H9 (cell line): ENCODE results near the gene RCHY1. TPM values are rescaled to one million over a fixed set of nuclear protein-coding genes. Genes with fewer than 3 reads are reported as not detected.

ENCODE experiments used
- DNase-seq: peaks from one replicate; pipeline ENCODE4 v3.0.0-alpha.2; 2017
- H2AFZ ChIP-seq: one replicate; pipeline ENCODE4 v1.6.1; 2013; ENCODE audit warnings: mild to moderate bottlenecking, low read length, control low read depth, moderate library complexity
- H2AK5ac ChIP-seq: 2 replicates; pipeline ENCODE4 v1.6.1; 2013; ENCODE audit warnings: low read length, control low read depth, mixed read lengths; ENCODE audit not compliant: insufficient read length
- H2BK120ac ChIP-seq: one replicate; pipeline ENCODE4 v1.6.1; 2013; ENCODE audit warnings: low read depth, mild to moderate bottlenecking, low read length, control low read depth, inconsistent platforms; ENCODE audit not compliant: poor library complexity, severe bottlenecking
- H2BK12ac ChIP-seq: 2 replicates; pipeline ENCODE4 v1.6.1; 2013; ENCODE audit warnings: low read length, control low read depth, mixed read lengths, low read depth; ENCODE audit not compliant: insufficient read length
- H2BK15ac ChIP-seq: 2 replicates; pipeline ENCODE4 v1.6.1; 2013; ENCODE audit warnings: low read depth, low read length, control low read depth
- H2BK20ac ChIP-seq: one replicate; pipeline ENCODE4 v1.6.1; 2013; ENCODE audit warnings: low read depth, mild to moderate bottlenecking, low read length, control low read depth, inconsistent platforms; ENCODE audit not compliant: poor library complexity, severe bottlenecking
- H2BK5ac ChIP-seq: 2 replicates; pipeline ENCODE4 v1.6.1; 2013; ENCODE audit warnings: low read length, control low read depth, mixed read lengths; ENCODE audit not compliant: insufficient read length
- H3K14ac ChIP-seq: 2 replicates; pipeline ENCODE4 v1.6.1; 2013; ENCODE audit warnings: low read length, control low read depth; ENCODE audit not compliant: insufficient read depth
- H3K18ac ChIP-seq: 2 replicates; pipeline ENCODE4 v1.6.1; 2013; ENCODE audit warnings: low read depth, mild to moderate bottlenecking, mixed read lengths, low read length, control low read depth; ENCODE audit not compliant: insufficient read length
- H3K23ac ChIP-seq: 2 replicates; pipeline ENCODE4 v1.6.1; 2013; ENCODE audit warnings: low read length, control low read depth, mixed read lengths, low read depth; ENCODE audit not compliant: insufficient read length
- H3K23me2 ChIP-seq: 2 replicates; pipeline ENCODE4 v1.6.1; 2013; ENCODE audit warnings: low read depth, mild to moderate bottlenecking, mixed read lengths, low read length, control low read depth; ENCODE audit not compliant: insufficient read length, poor library complexity, severe bottlenecking
- H3K27ac ChIP-seq: 2 replicates; pipeline ENCODE4 v1.5.1; 2013; ENCODE audit warnings: low read length, control low read depth, mixed read lengths, low read depth; ENCODE audit not compliant: insufficient read length
- H3K27me3 ChIP-seq: 2 replicates; pipeline ENCODE4 v1.6.1; 2013; ENCODE audit warnings: low read length, control low read depth, inconsistent platforms; ENCODE audit not compliant: insufficient read depth
- H3K4ac ChIP-seq: 2 replicates; pipeline ENCODE4 v1.6.1; 2013; ENCODE audit warnings: low read depth, mild to moderate bottlenecking, control low read depth, inconsistent platforms, low read length, moderate library complexity
- H3K4me1 ChIP-seq: 2 replicates; pipeline ENCODE4 v1.6.1; 2013; ENCODE audit warnings: low read length, control low read depth, inconsistent platforms; ENCODE audit not compliant: insufficient read depth
- H3K4me2 ChIP-seq: 2 replicates; pipeline ENCODE4 v1.6.1; 2013; ENCODE audit warnings: low read length, control low read depth, mixed read lengths; ENCODE audit not compliant: insufficient read length, insufficient read depth
- H3K56ac ChIP-seq: 2 replicates; pipeline ENCODE4 v1.6.1; 2013; ENCODE audit warnings: low read depth, mild to moderate bottlenecking, mixed read lengths, low read length, control low read depth; ENCODE audit not compliant: insufficient read length
- H3K79me1 ChIP-seq: 2 replicates; pipeline ENCODE4 v1.6.1; 2013; ENCODE audit warnings: low read depth, mild to moderate bottlenecking, moderate library complexity, low read length, control low read depth, inconsistent platforms; ENCODE audit not compliant: insufficient read depth, poor library complexity, severe bottlenecking
- H3K79me2 ChIP-seq: 2 replicates; pipeline ENCODE4 v1.6.1; 2013; ENCODE audit warnings: low read length, control low read depth, inconsistent platforms; ENCODE audit not compliant: insufficient read depth
- H3K9ac ChIP-seq: 2 replicates; pipeline ENCODE4 v1.6.1; 2013; ENCODE audit warnings: low read length, control low read depth, mixed read lengths; ENCODE audit not compliant: insufficient read length; ENCODE audit errors: extremely low read depth
- H3K9me3 ChIP-seq: one replicate; pipeline ENCODE4 v1.6.1; 2013; ENCODE audit warnings: low read depth, low read length, inconsistent platforms; ENCODE audit not compliant: control insufficient read depth
- H3T11ph ChIP-seq: one replicate; pipeline ENCODE4 v1.6.1; 2013; ENCODE audit warnings: mild to moderate bottlenecking, low read length, control low read depth, inconsistent platforms
- H4K20me1 ChIP-seq: one replicate; pipeline ENCODE4 v1.6.1; 2013; ENCODE audit not compliant: control insufficient read depth, insufficient read length, insufficient read depth
- H4K5ac ChIP-seq: 2 replicates; pipeline ENCODE4 v1.6.1; 2013; ENCODE audit warnings: low read depth, mild to moderate bottlenecking, mixed read lengths, low read length, control low read depth; ENCODE audit not compliant: insufficient read length
- H4K8ac ChIP-seq: replicated peaks from 2 replicates; pipeline ENCODE4 v1.6.1; 2013; ENCODE audit warnings: low read length, control low read depth, mixed read lengths, low read depth; ENCODE audit not compliant: insufficient read length
- H4K91ac ChIP-seq: 2 replicates; pipeline ENCODE4 v1.6.1; 2013; ENCODE audit warnings: low read depth, mild to moderate bottlenecking, moderate library complexity, mixed read lengths, low read length, control low read depth; ENCODE audit not compliant: insufficient read length
- H3K27ac Mint-ChIP-seq, 3 experiments: 2 replicates in 2 of 3; 3 replicates in 1 of 3; pipeline ENCODE4 v1.8.0; 2020 to 2021; ENCODE audit warnings: mixed read lengths in 3 of 3, mild to moderate bottlenecking in 1 of 3, moderate library complexity in 1 of 3
- H3K27me3 Mint-ChIP-seq: 2 replicates; pipeline ENCODE4 v1.8.0; 2021; ENCODE audit warnings: low read depth, mild to moderate bottlenecking, moderate library complexity, mixed read lengths
- H3K36me3 Mint-ChIP-seq, 3 experiments: 2 replicates in 2 of 3; 3 replicates in 1 of 3; pipeline ENCODE4 v1.8.0; 2020 to 2021; ENCODE audit warnings: low read depth in 3 of 3, mixed read lengths in 3 of 3; ENCODE audit not compliant: insufficient read depth in 1 of 3
- H3K4me1 Mint-ChIP-seq, 2 experiments: 2 replicates each; pipeline ENCODE4 v1.8.0; 2020; ENCODE audit warnings: mixed read lengths in 2 of 2
- H3K4me3 Mint-ChIP-seq, 2 experiments: 2 replicates in 1 of 2; 3 replicates in 1 of 2; pipeline ENCODE4 v1.8.0; 2020 to 2021; ENCODE audit warnings: mild to moderate bottlenecking in 2 of 2, mixed read lengths in 2 of 2, moderate library complexity in 1 of 2
- H3K9me3 Mint-ChIP-seq, 2 experiments: 2 replicates in 1 of 2; 3 replicates in 1 of 2; pipeline ENCODE4 v1.8.0; 2020; ENCODE audit warnings: mild to moderate bottlenecking in 2 of 2, mixed read lengths in 2 of 2, moderate library complexity in 1 of 2
- total RNA-seq: library from RNA; stranded (reverse); gene quantifications from 2 replicates; pipeline ENCODE4 v1.2.1, GENCODE V29; 2021
- TF ChIP-seq, protein P1 (sequence below): fragments of 200-600 bp; sonication (generic); conservative IDR thresholded peaks from 3 replicates; pipeline ENCODE4 v1.8.0; 2021; ENCODE audit warnings: antibody characterized with exemption, mild to moderate bottlenecking

Gene RCHY1
- total RNA-seq, 1 experiment from 2014 or later = 47.9 TPM

DNA sequence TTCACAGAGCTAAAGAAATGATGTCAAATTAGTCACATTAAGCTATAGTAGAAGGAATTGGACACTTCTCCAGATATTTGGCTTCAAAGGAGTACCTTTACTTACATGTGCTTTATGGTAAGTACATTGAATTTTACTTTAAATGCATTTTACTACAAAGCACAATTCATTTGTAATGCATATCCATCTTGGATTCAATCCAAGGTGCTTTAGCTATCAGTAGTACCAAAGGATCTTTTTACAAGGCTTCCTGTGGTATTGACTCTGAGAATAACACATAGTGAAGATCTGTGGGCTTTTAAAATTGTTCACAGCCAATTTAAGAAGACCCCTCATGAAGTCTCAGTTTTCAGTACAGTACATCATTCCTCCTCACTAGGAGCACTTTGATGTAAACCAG, 13.3 kb upstream of the RCHY1 start:
- H3K9me3 ChIP-seq = no peaks in the 10 kb centered on the region
- H2BK5ac ChIP-seq = no peak overlapping the region
- H3K18ac ChIP-seq = no peak overlapping the region
- no peak overlapping the region for H3K4me3 Mint-ChIP-seq
- no peak overlapping the region for H3K4me2 ChIP-seq
- no peak overlapping the region for H3K4ac ChIP-seq
- H4K8ac ChIP-seq = no peak overlapping the region
- no peaks in the 10 kb centered on the region for H3K4me1 ChIP-seq
- H3K27ac ChIP-seq = no peak overlapping the region
- no peak overlapping the region for H4K91ac ChIP-seq
- no peaks in the 10 kb centered on the region for H3K27me3 Mint-ChIP-seq
- no peaks in the 10 kb centered on the region for H3K27me3 ChIP-seq
- no peak overlapping the region for H2BK15ac ChIP-seq
- no peaks in the 10 kb centered on the region for H4K20me1 ChIP-seq
- H3K9ac ChIP-seq = no peak overlapping the region
- H2AK5ac ChIP-seq = no peak overlapping the region
- no peak overlapping the region for H3K23ac ChIP-seq
- peaks cover 34 to 73% (median 70%) of the 10 kb centered on the region in 3 experiments for H3K36me3 Mint-ChIP-seq
- H2BK20ac ChIP-seq = no peak overlapping the region
- H3K56ac ChIP-seq = no peak overlapping the region
- no peak for DNase-seq
- H3K79me1 ChIP-seq = peaks cover 3% of the 10 kb centered on the region
- H3T11ph ChIP-seq = no peak overlapping the region
- no peaks in the 10 kb centered on the region for H3K79me2 ChIP-seq
- no peak overlapping the region for H2BK120ac ChIP-seq
- TF ChIP-seq, protein P1, sequence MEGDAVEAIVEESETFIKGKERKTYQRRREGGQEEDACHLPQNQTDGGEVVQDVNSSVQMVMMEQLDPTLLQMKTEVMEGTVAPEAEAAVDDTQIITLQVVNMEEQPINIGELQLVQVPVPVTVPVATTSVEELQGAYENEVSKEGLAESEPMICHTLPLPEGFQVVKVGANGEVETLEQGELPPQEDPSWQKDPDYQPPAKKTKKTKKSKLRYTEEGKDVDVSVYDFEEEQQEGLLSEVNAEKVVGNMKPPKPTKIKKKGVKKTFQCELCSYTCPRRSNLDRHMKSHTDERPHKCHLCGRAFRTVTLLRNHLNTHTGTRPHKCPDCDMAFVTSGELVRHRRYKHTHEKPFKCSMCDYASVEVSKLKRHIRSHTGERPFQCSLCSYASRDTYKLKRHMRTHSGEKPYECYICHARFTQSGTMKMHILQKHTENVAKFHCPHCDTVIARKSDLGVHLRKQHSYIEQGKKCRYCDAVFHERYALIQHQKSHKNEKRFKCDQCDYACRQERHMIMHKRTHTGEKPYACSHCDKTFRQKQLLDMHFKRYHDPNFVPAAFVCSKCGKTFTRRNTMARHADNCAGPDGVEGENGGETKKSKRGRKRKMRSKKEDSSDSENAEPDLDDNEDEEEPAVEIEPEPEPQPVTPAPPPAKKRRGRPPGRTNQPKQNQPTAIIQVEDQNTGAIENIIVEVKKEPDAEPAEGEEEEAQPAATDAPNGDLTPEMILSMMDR = no peak
- H2AFZ ChIP-seq = no peak overlapping the region
- peaks cover 10 to 12% of the 10 kb centered on the region in 2 experiments for H3K9me3 Mint-ChIP-seq
- H4K5ac ChIP-seq = no peak overlapping the region
- no peaks in the 10 kb centered on the region for H3K23me2 ChIP-seq
- no peak overlapping the region for H3K27ac Mint-ChIP-seq
- no peak overlapping the region for H3K14ac ChIP-seq
- no peak overlapping the region for H2BK12ac ChIP-seq
- no peaks in the 10 kb centered on the region for H3K4me1 Mint-ChIP-seq
